NK-92 (cell line): ENCODE data around the gene EIF5A.

ENCODE experiments used
- DNase-seq: peaks from one replicate; lab custom pipeline; 2025; ENCODE audit not compliant: unreplicated experiment; lab: John Stamatoyannopoulos, UW

The EIF5A gene

GRCh38 chr17:7306911-7307685 is at the start of gene EIF5A:
Gene EIF5A, plus strand, starts transcription at chr17:7307628. Its CDS starts 2,008 bp downstream, at chr17:7309636.
- DNase-seq = peak; percentile 98

GRCh38 chr17:7258731-7259554 is 48.5 kb upstream of the EIF5A start:
- no peak for DNase-seq

- DNase-seq = no peak
Observed at GRCh38 chr17:7259555-7259889, 47.9 kb upstream of the EIF5A start.

- no peak for DNase-seq
Observed at GRCh38 chr17:7260151-7260550, 47.3 kb upstream of the EIF5A start.

- DNase-seq = no peak
Observed at GRCh38 chr17:7260651-7261378, 46.6 kb upstream of the EIF5A start.

GRCh38 chr17:7261379-7262191 is 45.8 kb upstream of the EIF5A start:
- no peak for DNase-seq

GRCh38 chr17:7262192-7262934 is 45.1 kb upstream of the EIF5A start, which contains the start of gene CLDN7:
Gene CLDN7, minus strand, starts transcription at chr17:7262478. Its CDS starts 435 bp downstream, at chr17:7262043.
- DNase-seq = no peak

- no peak for DNase-seq
Observed at GRCh38 chr17:7262935-7263800, 44.3 kb upstream of the EIF5A start.

GRCh38 chr17:7263801-7264078 is 43.7 kb upstream of the EIF5A start:
- DNase-seq = no peak

GRCh38 chr17:7266784-7267183 is 40.6 kb upstream of the EIF5A start:
- no peak for DNase-seq

- no peak for DNase-seq
Observed at GRCh38 chr17:7279448-7279847, 28.0 kb upstream of the EIF5A start.

- DNase-seq = no peak
Observed at GRCh38 chr17:7280519-7281073, 26.8 kb upstream of the EIF5A start.

GRCh38 chr17:7281074-7281952 is 26.1 kb upstream of the EIF5A start, which contains the start of gene SLC2A4:
Gene SLC2A4, plus strand, starts transcription at chr17:7281718. Its CDS starts 217 bp downstream, at chr17:7281935.
- DNase-seq = no peak

GRCh38 chr17:7281953-7282751 is 25.3 kb upstream of the EIF5A start:
- DNase-seq = no peak

- no peak for DNase-seq
Observed at GRCh38 chr17:7282752-7283321, 24.6 kb upstream of the EIF5A start.

GRCh38 chr17:7283471-7284216 is 23.8 kb upstream of the EIF5A start:
- DNase-seq = no peak
